ENCODE data around the gene SIDT2.

- TF ChIP-seq CTCF (IDR thresholded peaks at IDR 0.05) (no peak), POLR2A (IDR thresholded peaks at IDR 0.05) (no peak)
These were observed 4.0 kb downstream of the SIDT2 start for GRCh38 chr11:117182551-117182935.

Data from gastroesophageal sphincter (tissue), 3 donors.